Fibroblast of mammary gland (primary cell): ENCODE measurements around the gene DEXI.

Experiments used
- DNase-seq: peaks from one replicate; pipeline ENCODE4 v3.0.0-alpha.2; 2010; ENCODE audit warnings: low read depth
- H3K4me3 ChIP-seq: 2 replicates; pipeline ENCODE4 v1.5.1; 2011; ENCODE audit warnings: low read depth, mild to moderate bottlenecking, low read length, moderate library complexity; ENCODE audit not compliant: control insufficient read depth
- TF ChIP-seq, protein P1 (sequence below): conservative IDR thresholded peaks from 2 replicates; pipeline ENCODE4 v1.5.1; 2011; ENCODE audit warnings: low read depth, low read length, inconsistent platforms; ENCODE audit not compliant: control insufficient read depth, insufficient read depth

DEXI gene

DNA sequence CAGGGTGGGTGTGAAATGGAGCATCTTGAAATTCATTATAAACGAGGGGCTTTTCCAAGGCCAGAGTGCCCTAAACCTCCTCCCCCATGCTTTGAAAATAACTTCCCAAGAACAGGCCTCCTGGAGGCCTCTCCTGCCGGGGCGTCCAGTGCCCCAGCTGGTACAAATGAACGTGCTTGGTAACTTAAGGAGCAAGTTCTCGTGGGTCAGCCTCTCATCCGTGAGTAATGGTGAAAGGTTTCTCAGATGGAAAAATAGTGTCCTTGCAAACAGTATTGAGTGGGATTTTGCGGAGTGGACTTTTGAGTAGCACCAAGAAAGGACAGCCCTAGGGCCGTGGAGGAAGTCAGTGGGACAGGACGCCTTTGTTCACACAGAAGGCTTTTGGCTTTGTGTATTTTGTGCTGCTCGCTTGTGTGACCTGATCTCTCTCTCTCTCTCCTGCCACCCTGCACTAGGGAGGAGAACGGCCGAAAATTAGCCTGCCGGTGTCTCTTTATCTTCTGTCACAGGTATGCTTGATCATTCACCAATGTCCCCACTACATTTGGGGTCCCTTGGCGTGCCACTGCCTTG, 36.7 kb upstream of the DEXI start:
- TF ChIP-seq, protein P1, sequence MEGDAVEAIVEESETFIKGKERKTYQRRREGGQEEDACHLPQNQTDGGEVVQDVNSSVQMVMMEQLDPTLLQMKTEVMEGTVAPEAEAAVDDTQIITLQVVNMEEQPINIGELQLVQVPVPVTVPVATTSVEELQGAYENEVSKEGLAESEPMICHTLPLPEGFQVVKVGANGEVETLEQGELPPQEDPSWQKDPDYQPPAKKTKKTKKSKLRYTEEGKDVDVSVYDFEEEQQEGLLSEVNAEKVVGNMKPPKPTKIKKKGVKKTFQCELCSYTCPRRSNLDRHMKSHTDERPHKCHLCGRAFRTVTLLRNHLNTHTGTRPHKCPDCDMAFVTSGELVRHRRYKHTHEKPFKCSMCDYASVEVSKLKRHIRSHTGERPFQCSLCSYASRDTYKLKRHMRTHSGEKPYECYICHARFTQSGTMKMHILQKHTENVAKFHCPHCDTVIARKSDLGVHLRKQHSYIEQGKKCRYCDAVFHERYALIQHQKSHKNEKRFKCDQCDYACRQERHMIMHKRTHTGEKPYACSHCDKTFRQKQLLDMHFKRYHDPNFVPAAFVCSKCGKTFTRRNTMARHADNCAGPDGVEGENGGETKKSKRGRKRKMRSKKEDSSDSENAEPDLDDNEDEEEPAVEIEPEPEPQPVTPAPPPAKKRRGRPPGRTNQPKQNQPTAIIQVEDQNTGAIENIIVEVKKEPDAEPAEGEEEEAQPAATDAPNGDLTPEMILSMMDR: no peak
- no peak overlapping the region for H3K4me3 ChIP-seq
- no peak for DNase-seq

GRCh38 chr16:10978124-10978523, 35.9 kb upstream of the DEXI start:
- TF ChIP-seq, protein P1: no peak
- H3K4me3 ChIP-seq: no peak overlapping the region
- no peak for DNase-seq

DNA sequence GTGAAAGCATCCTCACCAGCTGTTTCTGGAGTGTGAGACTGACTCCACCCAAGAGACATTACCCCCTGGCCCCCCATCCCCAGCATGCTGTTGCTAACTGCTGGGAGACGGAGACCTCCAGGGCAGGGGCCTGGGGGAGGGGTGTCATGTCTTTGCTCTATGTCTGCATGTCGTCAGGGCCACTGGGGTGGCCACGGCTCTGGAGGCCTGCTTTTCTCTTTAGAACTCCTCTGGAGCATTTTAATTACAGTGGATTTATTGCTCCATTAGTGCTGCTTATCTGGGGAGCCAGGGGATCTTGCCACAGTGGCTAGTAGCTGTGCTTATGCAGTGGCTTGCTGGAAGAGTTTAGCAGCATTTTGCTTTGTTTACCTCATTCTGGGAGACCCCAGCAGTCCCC, 34.4 kb upstream of the DEXI start:
- TF ChIP-seq, protein P1: no peak
- H3K4me3 ChIP-seq: no peak overlapping the region
- no peak for DNase-seq

DNA sequence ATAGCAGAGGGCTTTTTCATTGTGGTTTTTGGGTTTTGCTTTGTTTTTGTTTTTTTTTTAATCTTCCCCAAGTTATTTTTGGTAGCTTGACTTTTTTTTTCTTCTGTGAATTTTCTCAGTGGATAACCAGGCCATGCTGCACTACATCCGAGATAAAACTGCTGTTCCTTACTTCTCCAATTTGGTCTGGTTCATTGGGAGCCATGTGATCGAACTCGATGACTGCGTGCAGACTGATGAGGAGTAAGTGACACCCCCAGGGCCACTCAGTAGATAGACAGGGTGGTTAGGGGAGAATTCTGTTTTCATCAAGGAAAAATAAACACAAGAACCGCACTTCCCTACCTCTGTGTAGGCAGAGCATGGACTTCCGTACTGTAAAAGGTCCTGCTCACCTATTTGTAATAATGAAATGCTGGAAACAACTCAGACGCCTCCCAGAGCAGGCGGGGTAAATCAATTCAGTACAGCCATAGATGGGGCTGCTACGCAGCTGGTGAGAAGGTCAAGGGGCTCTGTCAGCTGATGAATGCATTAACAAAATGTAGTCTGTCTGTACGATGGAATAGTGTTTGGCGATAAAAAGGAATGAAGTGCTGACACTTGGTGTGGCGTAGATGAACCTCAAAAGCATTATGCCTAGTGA, 30.7 kb upstream of the DEXI start:
- DNase-seq: no peak
- no peak overlapping the region for H3K4me3 ChIP-seq
- TF ChIP-seq, protein P1: no peak

GRCh38 chr16:10972108-10972818, 30.0 kb upstream of the DEXI start:
- H3K4me3 ChIP-seq: no peak overlapping the region
- TF ChIP-seq, protein P1: no peak
- DNase-seq: no peak

- peak; percentile 90 for DNase-seq
- TF ChIP-seq, protein P1: peak; percentile 76
- no peak overlapping the region for H3K4me3 ChIP-seq
Observed at GRCh38 chr16:10971560-10971961, 29.3 kb upstream of the DEXI start.

- peak; percentile 57 for DNase-seq
- H3K4me3 ChIP-seq: no peak overlapping the region
- TF ChIP-seq, protein P1: no peak
Observed at GRCh38 chr16:10970065-10970464, 27.8 kb upstream of the DEXI start.
